ENCODE results near the gene SMURF2. TPM values are rescaled to one million over a fixed set of nuclear protein-coding genes. Genes with fewer than 3 reads are reported as not detected.

The SMURF2 gene
- total and polyA plus RNA-seq, 10 of the 15 experiments (the other 5 are each of a cell fraction or from before 2014, with no cell fraction given): 2.8 to 13.4 (median 7.5) TPM

GRCh38 chr17:64596439-64596838 is 65.7 kb downstream of the SMURF2 start:
- no peak overlapping the region for H2AFZ ChIP-seq (ENCODE audit: control insufficient read depth, low read depth, low read length)
- TF ChIP-seq ZNF24 (IDR thresholded peaks at IDR 0.05): no peak
- no peak for TF ChIP-seq PAX8 (IDR thresholded peaks at IDR 0.05)
- TF ChIP-seq NR2C2 (IDR thresholded peaks at IDR 0.05; ENCODE audit: borderline replicate concordance, control insufficient read depth, insufficient read length, low read depth): no peak
- no peak for TF ChIP-seq KDM1A (IDR thresholded peaks at IDR 0.05; ENCODE audit: borderline replicate concordance)
- TF ChIP-seq SIN3A (IDR thresholded peaks at IDR 0.05; ENCODE audit: low read depth, low read length): no peak
- TF ChIP-seq LARP7 (IDR thresholded peaks at IDR 0.05): no peak
- TF ChIP-seq SMAD5 (IDR thresholded peaks at IDR 0.05; ENCODE audit: low read depth): no peak
- no peak for TF ChIP-seq CHD2 (IDR thresholded peaks at IDR 0.05; ENCODE audit: borderline replicate concordance, low read depth, low read length)
- no peak for TF ChIP-seq BCL11A (IDR thresholded peaks at IDR 0.05; ENCODE audit: low read depth, low read length)
- TF ChIP-seq CEBPZ (IDR thresholded peaks at IDR 0.05; ENCODE audit: low read depth, low read length): no peak
- no peak for TF ChIP-seq BHLHE40 (IDR thresholded peaks at IDR 0.05; ENCODE audit: borderline replicate concordance in 1 of 2, low read depth in 2 of 2, low read length in 1 of 2)
- TF ChIP-seq MTA2 (IDR thresholded peaks at IDR 0.05; ENCODE audit: low read depth): no peak
- TF ChIP-seq RUNX3 (IDR thresholded peaks at IDR 0.05; ENCODE audit: low read length): no peak
- no peak for TF ChIP-seq NR2C1 (IDR thresholded peaks at IDR 0.05)
- TF ChIP-seq ESRRA (IDR thresholded peaks at IDR 0.05; ENCODE audit: low read length): no peak
- no peak for TF ChIP-seq MYB (IDR thresholded peaks at IDR 0.05; ENCODE audit: borderline replicate concordance, low read depth, low read length)
- DNase-seq (ENCODE audit: low read depth, low spot score) (no peak), ATAC-seq (no peak), FAIRE-seq (no peak)
- no peaks in the 10 kb centered on the region for H3K27me3 ChIP-seq (replicated peaks in 1 of 2; ENCODE audit: control insufficient read depth in 2 of 2, insufficient read depth in 2 of 2, low read length in 1 of 2)
- 96% methylated on average over 2 of the region's 2 CpGs for WGBS (ENCODE audit: insufficient coverage, insufficient replicate concordance, low lambda C conversion rate, missing lambda C conversion rate)
- peaks cover 4% of the 10 kb centered on the region; the same call in 1 of the 2 replicates for H3K4me1 ChIP-seq (ENCODE audit: control insufficient read depth, insufficient read depth, low read length)
- ChIA-PET SMC1A (ENCODE audit: uncharacterized antibody, unreplicated experiment) (interaction anchor here (0.6 to 1.9 kb wide), 4 partner anchors 10 to 178 kb away, joined by 3 to 9 read pairs (median 4); no protein-coding TSS in a partner anchor), POLR2A (interaction anchor here (0.7 kb wide), 1 partner anchor 91 kb away, joined by 3 read pairs; no protein-coding TSS in a partner anchor), CTCF (interaction anchor here (3.1 kb wide), 1 partner anchor 177 kb away, joined by 17 read pairs; no protein-coding TSS in a partner anchor), RAD21 (ENCODE audit: unreplicated experiment) (no interaction called here)
- no peak overlapping the region for H3K4me2 ChIP-seq (ENCODE audit: control insufficient read depth, insufficient read depth)
- no peaks in the 10 kb centered on the region for H4K20me1 ChIP-seq (ENCODE audit: control insufficient read depth, insufficient read depth)
- BruUV-seq (replicated peaks): no TSS peak
- no peak overlapping the region for H3K4me3 ChIP-seq
- no peaks in the 10 kb centered on the region for H3K79me2 ChIP-seq (ENCODE audit: control insufficient read depth, insufficient read depth, low read length)
- no peak overlapping the region for H3K27ac ChIP-seq (ENCODE audit: control insufficient read depth, insufficient read depth)
- no peak overlapping the region for H3K9ac ChIP-seq (ENCODE audit: control insufficient read depth, insufficient read depth, low read length)
- intact Hi-C loops (cut with micrococcal nuclease; ENCODE audit: unreplicated experiment) (no loop called here), in situ Hi-C loops (cut with MboI) (no loop called here)
- no peaks in the 10 kb centered on the region; a peak in 1 of 4 replicates for H3K36me3 ChIP-seq (ENCODE audit: control insufficient read depth in 2 of 2, insufficient read depth in 2 of 2, low read length in 1 of 2)
- no peaks in the 10 kb centered on the region for H3K9me3 ChIP-seq (replicated peaks; ENCODE audit: control insufficient read depth, insufficient read depth, low read length)
